NCI-H2171 (cell line): ENCODE data around the gene PRPF6.

Experiments
- DNase-seq: peaks from one replicate; lab custom pipeline; 2025; lab: John Stamatoyannopoulos, UW

PRPF6 gene

GRCh38 chr20:64049060-64049877 lies 68.3 kb downstream of the PRPF6 start, which contains the start of gene SOX18:
TSS of gene SOX18 (minus strand) at chr20:64049639. CDS start at chr20:64049516, 123 bp downstream.
- DNase-seq = no peak

GRCh38 chr20:64049878-64050260 lies 68.9 kb downstream of the PRPF6 start:
- peak; percentile 53 for DNase-seq

- DNase-seq = no peak
These were observed 69.5 kb downstream of the PRPF6 start for GRCh38 chr20:64050261-64051032.

- no peak for DNase-seq
These were observed 70.1 kb downstream of the PRPF6 start for GRCh38 chr20:64051033-64051452.

- DNase-seq = no peak
These were observed 70.8 kb downstream of the PRPF6 start for GRCh38 chr20:64051561-64052325.

- DNase-seq = no peak
These were observed 71.4 kb downstream of the PRPF6 start for GRCh38 chr20:64052326-64052722.

GRCh38 chr20:64052987-64053840 lies 72.3 kb downstream of the PRPF6 start:
- peak; percentile 57 for DNase-seq

- DNase-seq = no peak
These were observed 73.1 kb downstream of the PRPF6 start for GRCh38 chr20:64053841-64054661.

GRCh38 chr20:64055396-64055892 lies 74.5 kb downstream of the PRPF6 start:
- no peak for DNase-seq

GRCh38 chr20:64055893-64056638 lies 75.1 kb downstream of the PRPF6 start:
- DNase-seq = peak; percentile 51

GRCh38 chr20:64056639-64056888 lies 75.6 kb downstream of the PRPF6 start:
- no peak for DNase-seq

- DNase-seq = no peak
These were observed 76.1 kb downstream of the PRPF6 start for GRCh38 chr20:64056889-64057627.

GRCh38 chr20:64057628-64058498 lies 76.9 kb downstream of the PRPF6 start:
- DNase-seq = peak; percentile 70

GRCh38 chr20:64058536-64058935 lies 77.6 kb downstream of the PRPF6 start:
- DNase-seq = no peak

- no peak for DNase-seq
These were observed 81.3 kb downstream of the PRPF6 start for GRCh38 chr20:64062276-64062595.

- peak; percentile 97 for DNase-seq
These were observed 81.9 kb downstream of the PRPF6 start, which contains the start of gene TCEA2 for GRCh38 chr20:64062596-64063388. TSS of gene TCEA2 (plus strand) at chr20:64063198. CDS start at chr20:64063313, 115 bp downstream.

- no peak for DNase-seq
These were observed 82.6 kb downstream of the PRPF6 start for GRCh38 chr20:64063389-64064144.
